Smooth muscle cell of bladder (primary cell): ENCODE data around the gene SFT2D3. TPM values are rescaled to one million over a fixed set of nuclear protein-coding genes. Genes with fewer than 3 reads are reported as not detected.

Experiments
- total RNA-seq: library from RNA; depleted of rRNA; stranded (reverse); fragments of >200 nt; gene quantifications from 2 replicates; pipeline ENCODE4 v1.2.3, GENCODE V29; 2014

SFT2D3 gene, protein sequence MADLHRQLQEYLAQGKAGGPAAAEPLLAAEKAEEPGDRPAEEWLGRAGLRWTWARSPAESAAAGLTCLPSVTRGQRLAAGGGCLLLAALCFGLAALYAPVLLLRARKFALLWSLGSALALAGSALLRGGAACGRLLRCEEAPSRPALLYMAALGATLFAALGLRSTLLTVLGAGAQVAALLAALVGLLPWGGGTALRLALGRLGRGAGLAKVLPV
- 3.5 and 3.8 TPM in 2 replicates for total RNA-seq

DNA sequence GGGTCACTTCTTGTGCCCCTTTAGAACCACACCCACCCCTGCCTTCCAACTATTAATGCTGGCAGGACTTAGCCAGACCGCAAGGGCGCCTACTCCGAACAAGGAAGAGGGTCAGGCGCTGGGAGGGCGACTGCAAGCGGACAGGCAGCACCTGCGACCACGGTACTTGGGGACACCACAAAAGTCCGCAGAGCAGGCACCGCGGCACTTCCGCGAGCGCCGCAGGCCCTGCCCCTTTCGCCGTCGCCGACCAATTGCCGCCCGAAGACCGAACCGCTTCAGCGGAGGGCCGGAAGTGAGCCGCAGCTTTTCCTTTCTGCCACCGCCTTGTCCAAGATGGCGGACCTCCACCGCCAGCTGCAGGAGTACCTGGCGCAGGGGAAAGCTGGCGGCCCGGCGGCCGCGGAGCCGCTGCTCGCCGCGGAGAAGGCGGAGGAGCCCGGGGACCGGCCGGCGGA is at the start of gene SFT2D3:
TSS of gene SFT2D3 (plus strand) at position 305 of the 458 bp plus-strand sequence. CDS start at position 337, 32 bp downstream.

DNA sequence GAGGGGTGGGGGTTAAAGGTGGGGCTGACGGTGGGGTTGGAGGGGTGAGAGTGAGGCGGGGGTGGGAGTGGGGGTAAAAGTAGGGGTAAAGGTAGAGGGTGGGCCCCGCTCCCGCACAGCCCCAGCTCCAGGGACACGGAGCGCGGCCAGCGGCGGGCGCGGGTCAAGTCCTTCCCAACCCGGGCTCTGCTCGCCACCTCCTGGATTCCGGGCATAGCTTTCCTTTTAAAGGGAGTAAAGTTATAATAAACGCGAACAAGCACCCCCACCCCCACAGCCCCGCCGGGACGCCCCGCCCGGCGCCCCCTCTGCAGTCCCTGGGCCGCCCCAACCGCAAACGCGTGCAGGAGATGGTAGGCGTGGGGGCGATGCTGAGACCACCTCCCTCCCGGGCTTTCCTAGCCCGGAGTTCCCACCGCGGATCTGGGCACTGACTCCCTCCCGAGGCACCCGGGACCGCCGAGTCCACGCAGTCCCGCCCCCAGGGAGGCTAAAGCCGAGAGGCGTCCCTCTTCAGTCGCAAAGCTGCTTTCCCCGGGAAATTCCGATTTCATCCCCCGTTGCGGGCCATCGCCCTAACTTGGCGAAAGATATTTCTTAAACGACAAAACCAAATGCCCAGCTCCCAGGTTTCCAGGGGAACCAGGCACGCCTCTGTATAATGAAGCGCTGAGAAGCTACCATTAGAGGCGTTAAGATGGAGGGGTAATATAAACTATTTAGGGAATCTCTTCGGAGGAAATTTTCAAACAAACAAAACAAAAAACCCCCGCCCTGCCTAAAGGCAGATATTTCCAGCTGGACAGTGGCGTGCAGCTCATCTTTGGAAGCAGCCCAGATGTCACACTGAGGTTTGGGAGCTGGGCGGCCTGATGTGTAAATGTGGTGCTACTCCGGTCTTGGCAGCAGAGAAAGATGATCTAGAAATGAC is 25.7 kb upstream of the SFT2D3 start, which contains the start of gene LIMS2:
TSS of gene LIMS2 (minus strand) at position 200 of the 931 bp plus-strand sequence. CDS start 506 bp downstream, outside the sequence.

Other genes with a start within 250 kb of the SFT2D3 start
- gene IWS1, start 175.0 kb upstream of the SFT2D3 start, total RNA-seq: 43.0 and 45.1 TPM in 2 replicates
- not detected in 2 replicates for gene MYO7B, start 165.8 kb upstream of the SFT2D3 start, total RNA-seq
- not detected in 2 replicates for gene GPR17, start 55.3 kb upstream of the SFT2D3 start, total RNA-seq
- 2.8 and 3.1 TPM in 2 replicates for gene LIMS2, start 26.0 kb upstream of the SFT2D3 start, total RNA-seq
- 17.8 and 20.1 TPM in 2 replicates for gene WDR33, start 109.7 kb downstream of the SFT2D3 start, total RNA-seq
- 15.8 and 20.9 TPM in 2 replicates for gene POLR2D, start 156.7 kb downstream of the SFT2D3 start, total RNA-seq
- 13.4 and 14.2 TPM in 2 replicates for gene AMMECR1L, start 184.5 kb downstream of the SFT2D3 start, total RNA-seq